Adrenal gland (tissue), 12 donors: ENCODE results near the gene ATP6V1G3. TPM values are rescaled to one million over a fixed set of nuclear protein-coding genes. Genes with fewer than 3 reads are reported as not detected.

ENCODE experiments used
- DNase-seq, 7 donors: peaks; one replicate each; pipeline ENCODE4 v3.0.0-alpha.2; 2019 to 2020
- H3K27ac ChIP-seq, 5 donors: fragments of 200-600 bp; sonication (generic) in 4 of 5; 1 replicate in 3 of 5; 2 replicates in 2 of 5; pipeline versions ENCODE4 v1.5.1 to v1.8.0; 2016 to 2020; ENCODE audit warnings: mild to moderate bottlenecking in 1 of 5
- H3K27me3 ChIP-seq: fragments of 200-600 bp; 2 replicates; pipeline ENCODE4 v1.8.0; 2021
- H3K36me3 ChIP-seq, 2 donors: fragments of 200-600 bp; replicated peaks in 1 of 2; 1 replicate in 1 of 2; 2 replicates in 1 of 2; pipeline versions ENCODE4 v1.5.1 to v1.8.0; 2018 to 2022
- H3K4me1 ChIP-seq, 2 donors: fragments of 200-600 bp; replicated peaks in 1 of 2; 1 replicate in 1 of 2; 2 replicates in 1 of 2; pipeline versions ENCODE4 v1.5.1 to v1.8.0; 2018 to 2021
- H3K4me3 ChIP-seq, 4 donors: fragments of 200-600 bp; sonication (generic) in 3 of 4; one replicate each; pipeline ENCODE4 v1.5.1; 2016 to 2018
- H3K9me3 ChIP-seq, 3 donors: fragments of 200-600 bp; sonication (generic) in 1 of 3; replicated peaks in 1 of 3; 1 replicate in 2 of 3; 2 replicates in 1 of 3; pipeline versions ENCODE4 v1.5.1 to v1.8.0; 2016 to 2021
- POLR2A ChIP-seq, 2 donors: fragments of 450-650 bp; IDR thresholded peaks; one replicate each; pipeline ENCODE4 v1.6.1; 2017; ENCODE audit warnings: antibody characterized with exemption in 2 of 2, mild to moderate bottlenecking in 2 of 2, moderate library complexity in 1 of 2
- WGBS, 4 donors: extraction: QIAGEN DNeasy Blood & Tissue Kit in 2 of 4; methylation state at CpG; one replicate each; pipeline versions ENCODE4 v1.1.5 to v1.1.7; 2013 to 2017; 5-methylcytosine and 5-hydroxymethylcytosine counted together
- intact Hi-C, 2 donors: fragments of 100-400 bp; cut with DNase I; formaldehyde crosslinking; loops; one replicate each; pipeline versions ENCODE4 v1.14.1 to v1.15.0; 2022 to 2023
- polyA plus RNA-seq, 3 donors: library from polyadenylated mRNA; stranded (reverse); fragments of 200-250 nt in 2 of 3; fragments of 350-450 nt in 1 of 3; fragmentation: Illumina TruSeq in 1 of 3; extraction: RNeasy Lipid Tissue Mini Kit (QIAGEN cat#74804) in 1 of 3; gene quantifications; one replicate each; pipeline ENCODE4 v1.2.3, GENCODE V29; 2013 to 2014
- total RNA-seq, 9 donors: library from RNA; depleted of rRNA in 4 of 9; stranded (reverse); fragments of >200 nt in 4 of 9; fragments of 120-200 nt in 1 of 9; fragmentation: NEBNext Ultra II Directional in 1 of 9; extraction: Animal tissue kit (Norgen Biotek cat#: 25700) in 1 of 9; gene quantifications; one replicate each; pipeline versions ENCODE4 v1.1.0 to v1.2.4, GENCODE V29; 2013 to 2023
- TF ChIP-seq, protein P1 (sequence below), 6 experiments: fragments of 450-650 bp in 4 of 6; fragments of 200-600 bp in 2 of 6; sonication (generic) in 1 of 6; IDR thresholded peaks; 1 replicate in 5 of 6; 2 replicates in 1 of 6; pipeline versions ENCODE4 v1.5.1 to v1.8.0; 2016 to 2021; ENCODE audit warnings: antibody characterized with exemption in 6 of 6, mild to moderate bottlenecking in 2 of 6, moderate library complexity in 1 of 6
- donor health status: healthy with polysubstance abuse.
- donor health status: Bipolar disorder and iron deficiency.
- donor health status: DM: yes; HTN: yes; CAD: no.
- donor health status: DM: no; HTN: no; CAD: no.
- donor health status: DM: no; HTN: no; CAD: no.
- donor health status: DM: yes; HTN: yes; CAD: no.

Gene ATP6V1G3
- total and polyA plus RNA-seq, 12 donors = not detected

- WGBS, 4 donors = 67 to 79% (median 76%) methylated on average over 3 of the region's 3 CpGs
- peak in 1 of 7 donors; percentile 17 for DNase-seq
- TF ChIP-seq, protein P1, sequence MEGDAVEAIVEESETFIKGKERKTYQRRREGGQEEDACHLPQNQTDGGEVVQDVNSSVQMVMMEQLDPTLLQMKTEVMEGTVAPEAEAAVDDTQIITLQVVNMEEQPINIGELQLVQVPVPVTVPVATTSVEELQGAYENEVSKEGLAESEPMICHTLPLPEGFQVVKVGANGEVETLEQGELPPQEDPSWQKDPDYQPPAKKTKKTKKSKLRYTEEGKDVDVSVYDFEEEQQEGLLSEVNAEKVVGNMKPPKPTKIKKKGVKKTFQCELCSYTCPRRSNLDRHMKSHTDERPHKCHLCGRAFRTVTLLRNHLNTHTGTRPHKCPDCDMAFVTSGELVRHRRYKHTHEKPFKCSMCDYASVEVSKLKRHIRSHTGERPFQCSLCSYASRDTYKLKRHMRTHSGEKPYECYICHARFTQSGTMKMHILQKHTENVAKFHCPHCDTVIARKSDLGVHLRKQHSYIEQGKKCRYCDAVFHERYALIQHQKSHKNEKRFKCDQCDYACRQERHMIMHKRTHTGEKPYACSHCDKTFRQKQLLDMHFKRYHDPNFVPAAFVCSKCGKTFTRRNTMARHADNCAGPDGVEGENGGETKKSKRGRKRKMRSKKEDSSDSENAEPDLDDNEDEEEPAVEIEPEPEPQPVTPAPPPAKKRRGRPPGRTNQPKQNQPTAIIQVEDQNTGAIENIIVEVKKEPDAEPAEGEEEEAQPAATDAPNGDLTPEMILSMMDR (IDR thresholded peaks at IDR 0.05) = no peak
- no peaks in the 10 kb centered on the region for H3K9me3 ChIP-seq
- H3K36me3 ChIP-seq = no peaks in the 10 kb centered on the region
- no peaks in the 10 kb centered on the region for H3K27me3 ChIP-seq
- no peak overlapping the region for H3K4me3 ChIP-seq
- intact Hi-C loops = no loop called here
- H3K27ac ChIP-seq = no peak overlapping the region
- no peaks in the 10 kb centered on the region for H3K4me1 ChIP-seq
Measured at GRCh38 chr1:198497326-198498102, 43.0 kb downstream of the ATP6V1G3 start.

GRCh38 chr1:198496216-198497143, 44.0 kb downstream of the ATP6V1G3 start:
- Histone ChIP-seq H3K4me3 (no peak overlapping the region), H3K9me3 (no peaks in the 10 kb centered on the region), H3K4me1 (no peaks in the 10 kb centered on the region), H3K27me3 (no peaks in the 10 kb centered on the region), H3K27ac (no peak overlapping the region), H3K36me3 (no peaks in the 10 kb centered on the region)
- intact Hi-C loops = no loop called here
- WGBS, 4 donors = 73 to 79% (median 77%) methylated on average over 6 of the region's 6 CpGs
- TF ChIP-seq POLR2A (IDR thresholded peaks at IDR 0.05) = no peak
- TF ChIP-seq, protein P1 (IDR thresholded peaks at IDR 0.05) = no peak
- DNase-seq = no peak

DNA sequence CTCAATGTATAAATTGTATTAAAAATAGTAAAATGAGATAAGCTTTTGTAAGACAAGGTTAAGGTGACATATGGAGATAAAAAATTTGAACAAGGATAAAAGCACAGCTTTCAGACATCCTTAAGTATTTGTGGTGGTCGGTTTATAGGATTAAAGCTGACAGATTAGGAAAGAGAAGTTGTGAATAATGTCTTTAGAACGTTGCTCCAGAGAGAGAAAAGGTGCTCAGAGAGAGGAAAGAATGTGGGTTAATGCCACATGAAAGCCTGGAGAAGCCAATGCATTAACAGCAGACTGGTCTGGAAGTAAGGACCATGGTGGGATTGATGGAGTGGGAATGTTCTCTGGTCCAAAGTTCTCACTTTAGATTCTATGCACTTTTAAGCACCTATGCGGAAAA, 44.8 kb downstream of the ATP6V1G3 start:
- TF ChIP-seq, protein P1 (IDR thresholded peaks at IDR 0.05) = no peak
- no peak for TF ChIP-seq POLR2A (IDR thresholded peaks at IDR 0.05)

DNA sequence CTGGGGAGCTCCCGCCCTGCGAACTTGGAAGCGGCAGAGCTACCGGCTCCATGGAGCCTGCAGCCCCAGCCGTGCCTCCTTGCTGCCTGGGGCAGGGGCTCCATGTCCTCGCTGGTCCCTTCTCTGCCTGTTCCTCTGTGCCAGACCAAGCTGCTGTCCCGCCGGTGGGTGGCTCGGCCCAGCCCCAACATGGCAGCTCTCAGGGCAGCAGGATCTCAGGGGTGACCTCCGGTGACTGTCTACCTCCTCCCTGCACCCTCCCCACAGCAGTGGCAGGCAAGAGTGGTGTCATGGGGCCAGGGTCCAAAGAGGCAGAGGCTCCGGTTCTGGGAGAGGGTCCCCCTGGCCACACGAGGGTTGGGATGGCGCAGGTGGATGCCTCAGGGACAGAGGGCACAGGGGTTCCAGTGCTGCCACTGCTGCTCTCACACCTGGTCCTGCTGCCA, 45.8 kb downstream of the ATP6V1G3 start:
- Histone ChIP-seq H3K36me3 (no peaks in the 10 kb centered on the region), H3K4me3 (no peak overlapping the region), H3K9me3 (no peaks in the 10 kb centered on the region), H3K4me1 (no peaks in the 10 kb centered on the region), H3K27ac (no peak overlapping the region), H3K27me3 (no peaks in the 10 kb centered on the region)
- WGBS, 4 donors = 84 to 92% (median 91%) methylated on average over 6 to 13 of the region's 13 CpGs
- intact Hi-C loops = no loop called here
- no peak for DNase-seq
- TF ChIP-seq, protein P1 (IDR thresholded peaks at IDR 0.05) = no peak
- TF ChIP-seq POLR2A (IDR thresholded peaks at IDR 0.05) = no peak

More for the DNA sequence above, 44.8 kb downstream of the ATP6V1G3 start:
- Histone ChIP-seq H3K4me3 (no peak overlapping the region), H3K9me3 (no peaks in the 10 kb centered on the region), H3K27me3 (no peaks in the 10 kb centered on the region), H3K36me3 (no peaks in the 10 kb centered on the region), H3K27ac (no peak overlapping the region), H3K4me1 (no peaks in the 10 kb centered on the region)
- DNase-seq = no peak
- intact Hi-C loops = no loop called here
- WGBS, 4 donors = 50 to 57% (median 55%) methylated on average over 3 of the region's 3 CpGs
